Lung (tissue), 12 donors: Measurements from ENCODE around the gene ATXN1. TPM values are rescaled to one million over a fixed set of nuclear protein-coding genes. Genes with fewer than 3 reads are reported as not detected.

ENCODE experiments used
- ATAC-seq: fragments of 200-7000 bp; cut with Tn5 transposase; one replicate; pipeline ENCODE4 v1.9.1; 2020; ENCODE audit warnings: moderate number of reproducible peaks; ENCODE audit not compliant: insufficient read depth, low FRiP score
- DNase-seq, 3 donors: peaks; one replicate each; pipeline ENCODE4 v3.0.0-alpha.2; 2013 to 2017
- H3K27ac ChIP-seq, 2 donors: one replicate each; pipeline ENCODE4 v1.5.1; 2013; ENCODE audit warnings: mild to moderate bottlenecking in 2 of 2, moderate library complexity in 2 of 2, control low read depth in 1 of 2, inconsistent platforms in 1 of 2, low read depth in 1 of 2, low read length in 1 of 2
- H3K27me3 ChIP-seq, 3 donors: one replicate each; pipeline ENCODE4 v1.5.1; 2013; ENCODE audit warnings: low read length in 2 of 3; ENCODE audit not compliant: control insufficient read depth in 3 of 3, insufficient read depth in 3 of 3
- H3K36me3 ChIP-seq, 4 donors: one replicate each; pipeline ENCODE4 v1.5.1; 2013; ENCODE audit warnings: low read length in 4 of 4, mild to moderate bottlenecking in 1 of 4, moderate library complexity in 1 of 4; ENCODE audit not compliant: control insufficient read depth in 4 of 4, insufficient read depth in 4 of 4
- H3K4me1 ChIP-seq, 5 donors: one replicate each; pipeline ENCODE4 v1.5.1; 2013; ENCODE audit warnings: low read length in 5 of 5, mild to moderate bottlenecking in 2 of 5, moderate library complexity in 1 of 5; ENCODE audit not compliant: control insufficient read depth in 5 of 5, insufficient read depth in 5 of 5
- H3K4me3 ChIP-seq: one replicate; pipeline ENCODE4 v1.5.1; 2013; ENCODE audit warnings: mild to moderate bottlenecking, control low read depth, moderate library complexity
- H3K9ac ChIP-seq, 2 donors: one replicate each; pipeline ENCODE4 v1.5.1; 2013; ENCODE audit warnings: low read length in 2 of 2, control low read depth in 1 of 2; ENCODE audit not compliant: insufficient read depth in 1 of 2
- H3K9me3 ChIP-seq, 4 donors: one replicate each; pipeline ENCODE4 v1.5.1; 2013; ENCODE audit warnings: low read length in 3 of 4, mild to moderate bottlenecking in 1 of 4, moderate library complexity in 1 of 4; ENCODE audit not compliant: control insufficient read depth in 4 of 4, insufficient read depth in 3 of 4
- WGBS, 2 donors: extraction: QIAGEN DNeasy Blood & Tissue Kit; methylation state at CpG; one replicate each; pipeline ENCODE4 v1.1.7; 2013; 5-methylcytosine and 5-hydroxymethylcytosine counted together
- polyA plus RNA-seq, 2 donors: library from polyadenylated mRNA; stranded (reverse); fragments of 200-250 nt; gene quantifications; one replicate each; pipeline ENCODE4 v1.2.1, GENCODE V29; 2013
- total RNA-seq, 2 donors: library from RNA; depleted of rRNA in 1 of 2; stranded (reverse); fragments of >200 nt in 1 of 2; gene quantifications; one replicate each; pipeline ENCODE4 v1.2.1, GENCODE V29; 2014 to 2021
- TF ChIP-seq, protein P1 (sequence below): IDR thresholded peaks from 2 replicates; pipeline ENCODE4 v1.5.1; 2012; ENCODE audit warnings: mild to moderate bottlenecking; ENCODE audit errors: control extremely low read depth, extremely low read depth
- donor health status: control.
- donor health status: control.
- donor health status: Bipolar disorder and iron deficiency.
- donor health status: healthy.
- donor health status: DM: yes; HTN: yes; CAD: no.

The ATXN1 gene
- total and polyA plus RNA-seq, 4 donors, result 9.7 to 108 (median 34.9) TPM

DNA sequence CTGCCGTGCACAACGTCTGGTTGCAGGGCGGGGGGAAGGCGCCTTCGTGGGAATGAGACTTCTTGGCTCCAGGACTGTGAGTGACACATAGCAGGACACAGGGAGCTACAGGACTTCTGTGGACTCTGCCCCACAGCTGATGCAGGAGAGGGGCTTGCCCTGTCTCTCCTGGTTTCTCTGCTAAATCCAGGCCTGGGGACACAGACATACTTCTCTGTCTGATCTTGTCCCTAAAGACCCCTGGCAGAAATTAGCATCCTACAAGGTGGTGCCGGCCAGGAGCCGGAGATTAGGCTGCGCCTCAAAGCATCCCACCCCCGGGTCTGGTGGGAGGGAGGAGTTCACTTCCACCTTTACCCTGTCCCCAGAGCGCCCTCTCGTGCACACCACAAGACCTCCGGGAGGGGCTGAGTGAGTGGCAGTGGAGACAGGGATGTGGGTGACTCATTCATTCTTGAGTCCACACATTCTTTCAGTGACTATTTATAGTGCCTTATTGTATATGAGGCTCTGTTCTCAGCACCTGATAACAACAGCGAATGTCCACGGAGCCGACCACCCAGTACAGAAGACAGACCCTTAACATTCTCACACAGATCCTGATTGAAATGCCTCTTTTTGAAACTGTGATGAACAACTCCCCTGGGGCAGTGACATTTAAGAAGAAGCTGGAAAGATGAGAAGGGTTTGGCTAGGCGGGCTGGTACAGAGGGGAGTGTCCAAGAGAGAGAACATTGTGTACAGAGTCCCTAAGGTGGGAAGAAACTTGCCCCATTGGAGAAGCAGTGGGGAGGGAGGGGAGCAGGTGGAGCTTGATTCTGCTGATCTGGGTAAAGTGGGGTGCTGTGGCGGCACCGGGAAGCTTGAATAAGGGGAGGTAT, 483.9 kb downstream of the ATXN1 start:
- Histone ChIP-seq H3K36me3 (peaks cover 0 to 6% (median 2%) of the 10 kb centered on the region in 4 donors), H3K4me3 (no peak overlapping the region), H3K9ac (no peak overlapping the region), H3K27ac (peak overlapping the region; percentile 13 to 85), H3K9me3 (no peaks in the 10 kb centered on the region), H3K4me1 (peaks cover 0 to 24% (median 7%) of the 10 kb centered on the region in 5 donors), H3K27me3 (no peaks in the 10 kb centered on the region)
- ATAC-seq, result peak; percentile 68
- peak; percentile 47 to 67 (median 58) for DNase-seq
- TF ChIP-seq, protein P1, sequence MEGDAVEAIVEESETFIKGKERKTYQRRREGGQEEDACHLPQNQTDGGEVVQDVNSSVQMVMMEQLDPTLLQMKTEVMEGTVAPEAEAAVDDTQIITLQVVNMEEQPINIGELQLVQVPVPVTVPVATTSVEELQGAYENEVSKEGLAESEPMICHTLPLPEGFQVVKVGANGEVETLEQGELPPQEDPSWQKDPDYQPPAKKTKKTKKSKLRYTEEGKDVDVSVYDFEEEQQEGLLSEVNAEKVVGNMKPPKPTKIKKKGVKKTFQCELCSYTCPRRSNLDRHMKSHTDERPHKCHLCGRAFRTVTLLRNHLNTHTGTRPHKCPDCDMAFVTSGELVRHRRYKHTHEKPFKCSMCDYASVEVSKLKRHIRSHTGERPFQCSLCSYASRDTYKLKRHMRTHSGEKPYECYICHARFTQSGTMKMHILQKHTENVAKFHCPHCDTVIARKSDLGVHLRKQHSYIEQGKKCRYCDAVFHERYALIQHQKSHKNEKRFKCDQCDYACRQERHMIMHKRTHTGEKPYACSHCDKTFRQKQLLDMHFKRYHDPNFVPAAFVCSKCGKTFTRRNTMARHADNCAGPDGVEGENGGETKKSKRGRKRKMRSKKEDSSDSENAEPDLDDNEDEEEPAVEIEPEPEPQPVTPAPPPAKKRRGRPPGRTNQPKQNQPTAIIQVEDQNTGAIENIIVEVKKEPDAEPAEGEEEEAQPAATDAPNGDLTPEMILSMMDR, result no peak
- WGBS, 2 donors, result 59 to 72% methylated on average over 18 of the region's 18 CpGs

DNA sequence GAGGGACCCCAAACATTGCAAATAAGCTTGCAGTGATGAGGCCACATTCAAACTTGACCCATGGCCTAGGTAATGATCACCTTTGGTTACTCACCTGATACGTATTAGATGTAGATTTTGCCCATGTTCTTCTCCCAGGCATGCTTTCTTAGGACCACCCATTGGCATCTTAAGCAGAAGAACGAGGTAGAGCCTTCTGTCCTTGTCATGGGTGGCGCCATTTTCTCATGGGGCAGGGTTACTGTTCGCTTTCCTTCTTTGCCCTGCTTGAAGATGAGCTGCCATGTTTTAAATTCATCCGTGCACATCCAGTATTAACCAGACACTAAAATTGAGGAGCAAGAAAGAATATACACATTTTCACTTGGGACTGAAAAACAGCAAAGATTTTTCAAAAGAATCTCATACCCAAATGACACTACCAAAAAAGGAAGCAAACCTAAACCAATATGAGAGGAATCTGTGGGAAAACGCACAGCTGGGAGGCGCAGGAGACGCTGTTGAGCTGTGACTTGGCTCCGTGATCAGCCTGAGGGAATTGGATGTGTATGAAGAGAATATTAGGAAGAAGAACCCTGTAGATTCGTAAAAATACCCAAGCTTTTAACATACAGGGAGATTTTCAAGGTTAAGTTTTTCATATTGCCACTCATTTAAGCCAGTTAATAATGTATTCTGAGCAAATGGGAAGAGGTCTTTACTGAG, 486.2 kb downstream of the ATXN1 start:
- H3K27ac ChIP-seq, result no peak overlapping the region
- no peak overlapping the region for H3K9ac ChIP-seq
- peaks cover 0 to 4% (median 0%) of the 10 kb centered on the region in 4 donors for H3K9me3 ChIP-seq
- peak in 1 of 3 donors; percentile 29 for DNase-seq
- H3K27me3 ChIP-seq, result no peaks in the 10 kb centered on the region
- H3K4me1 ChIP-seq, result peaks cover 0 to 25% (median 7%) of the 10 kb centered on the region in 5 donors
- no peak for ATAC-seq
- H3K36me3 ChIP-seq, result peaks cover 0 to 7% (median 2%) of the 10 kb centered on the region in 4 donors
- TF ChIP-seq, protein P1, result no peak
- 95 to 97% methylated on average over 10 of the region's 10 CpGs for WGBS, 2 donors
- H3K4me3 ChIP-seq, result no peak overlapping the region

DNA sequence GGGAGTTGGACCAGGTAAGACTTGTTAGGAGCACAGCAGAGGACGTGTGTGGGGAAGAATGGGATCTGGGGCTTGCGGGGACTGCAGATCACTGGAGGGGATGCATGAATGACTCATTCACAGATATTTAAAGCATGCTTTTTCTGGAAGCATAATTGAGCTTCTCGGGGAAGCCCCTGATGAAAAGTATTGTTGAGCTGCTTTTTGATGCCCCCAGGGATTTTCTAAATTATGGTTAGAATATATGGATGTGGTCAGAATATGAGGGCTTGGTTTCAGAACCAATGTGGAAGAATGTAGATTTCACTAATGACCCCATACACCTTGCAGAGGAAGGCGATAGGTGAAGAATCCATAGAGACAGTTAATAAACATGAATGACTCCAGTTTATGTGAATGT, 486.8 kb downstream of the ATXN1 start:
- DNase-seq, result no peak
- H3K9ac ChIP-seq, result no peak overlapping the region
- no peak overlapping the region for H3K4me3 ChIP-seq
- 87 to 92% methylated on average over 4 of the region's 4 CpGs for WGBS, 2 donors
- TF ChIP-seq, protein P1, result no peak
- peaks cover 0 to 4% (median 0%) of the 10 kb centered on the region in 4 donors for H3K9me3 ChIP-seq
- no peaks in the 10 kb centered on the region for H3K27me3 ChIP-seq
- H3K4me1 ChIP-seq, result peaks cover 0 to 25% (median 7%) of the 10 kb centered on the region in 5 donors
- H3K36me3 ChIP-seq, result peaks cover 0 to 6% (median 1%) of the 10 kb centered on the region in 4 donors
- no peak overlapping the region for H3K27ac ChIP-seq
- no peak for ATAC-seq
